H1 (cell line): ENCODE data around the gene TACC2. TPM values are rescaled to one million over a fixed set of nuclear protein-coding genes. Genes with fewer than 3 reads are reported as not detected.

ENCODE experiments used
- CTCF ChIA-PET: fragments of 300-600 bp; sonication (Branson Sonifier 250); formaldehyde crosslinking; loops from one replicate; lab custom pipeline; 2021; ENCODE audit not compliant: partially characterized antibody; lab: Charles Lee
- POLR2A ChIA-PET: fragments of 300-600 bp; sonication (Branson Sonifier 250); formaldehyde crosslinking; loops from one replicate; lab custom pipeline; 2021; ENCODE audit warnings: inconsistent platforms; ENCODE audit not compliant: partially characterized antibody; lab: Charles Lee
- DNase-seq, 2 experiments: peaks; one replicate each; pipeline versions ENCODE4 v3.0.0 to v3.0.0-alpha.2; 2010 to 2022; ENCODE audit warnings: low spot score in 2 of 2, low read depth in 1 of 2, mixed read lengths in 1 of 2
- FAIRE-seq: peaks from 2 replicates; lab custom pipeline; 2011; peaks lifted over from hg19 to GRCh38; lab: Jason Lieb, UNC
- H2AFZ ChIP-seq: 2 replicates; pipeline ENCODE4 v1.8.1; 2012; ENCODE audit warnings: low read length, inconsistent platforms
- H2AK5ac ChIP-seq: 2 replicates; pipeline ENCODE4 v1.6.1; 2013; ENCODE audit warnings: low read depth, low read length
- H2BK120ac ChIP-seq: replicated peaks from 2 replicates; pipeline ENCODE3; 2013; ENCODE audit warnings: low read depth, low read length, inconsistent platforms
- H2BK12ac ChIP-seq: 2 replicates; pipeline ENCODE4 v1.6.1; 2013; ENCODE audit warnings: low read depth, low read length
- H2BK15ac ChIP-seq: 2 replicates; pipeline ENCODE4 v1.6.1; 2013; ENCODE audit warnings: low read length
- H2BK20ac ChIP-seq: 2 replicates; pipeline ENCODE4 v1.6.1; 2013; ENCODE audit warnings: low read length
- H2BK5ac ChIP-seq: 2 replicates; pipeline ENCODE4 v1.6.1; 2013; ENCODE audit warnings: low read depth, low read length
- H3K14ac ChIP-seq: 2 replicates; pipeline ENCODE4 v1.6.1; 2013; ENCODE audit warnings: inconsistent platforms; ENCODE audit not compliant: insufficient read length
- H3K18ac ChIP-seq: 2 replicates; pipeline ENCODE4 v1.6.1; 2013; ENCODE audit warnings: low read length; ENCODE audit errors: extremely low read depth
- H3K23ac ChIP-seq: 2 replicates; pipeline ENCODE4 v1.6.1; 2013; ENCODE audit warnings: inconsistent platforms; ENCODE audit not compliant: insufficient read length
- H3K23me2 ChIP-seq: 2 replicates; pipeline ENCODE4 v1.6.1; 2013; ENCODE audit warnings: low read depth, low read length
- H3K27ac ChIP-seq: 2 replicates; pipeline ENCODE4 v1.6.1; 2011; ENCODE audit warnings: low read depth, low read length, inconsistent platforms
- H3K27me3 ChIP-seq, 4 experiments: replicated peaks in 1 of 4; 1 replicate in 1 of 4; 2 replicates in 3 of 4; pipeline versions ENCODE4 v1.6.1 to v1.8.1; 2011 to 2013; ENCODE audit warnings: low read length in 3 of 4, mild to moderate bottlenecking in 3 of 4, inconsistent platforms in 2 of 4, mixed read lengths in 2 of 4, moderate library complexity in 1 of 4; ENCODE audit not compliant: control insufficient read depth in 3 of 4, insufficient read depth in 3 of 4; ENCODE audit errors: extremely low read depth in 1 of 4
- H3K36me3 ChIP-seq, 4 experiments: 2 replicates each; pipeline versions ENCODE4 v1.6.1 to v1.8.1; 2011 to 2013; ENCODE audit warnings: mild to moderate bottlenecking in 4 of 4, low read length in 3 of 4, moderate library complexity in 2 of 4, control low read depth in 1 of 4, inconsistent platforms in 1 of 4; ENCODE audit not compliant: insufficient read depth in 4 of 4, control insufficient read depth in 2 of 4
- H3K4ac ChIP-seq: replicated peaks from 2 replicates; pipeline ENCODE3; 2013; ENCODE audit warnings: low read length, low read depth, mixed read lengths, inconsistent platforms; ENCODE audit not compliant: insufficient read length
- H3K4me1 ChIP-seq, 4 experiments: replicated peaks in 1 of 4; 1 replicate in 1 of 4; 2 replicates in 3 of 4; pipeline versions ENCODE4 v1.6.1 to v1.8.1; 2011 to 2013; ENCODE audit warnings: low read length in 3 of 4, inconsistent platforms in 2 of 4, mixed read lengths in 1 of 4; ENCODE audit not compliant: insufficient read depth in 4 of 4, control insufficient read depth in 3 of 4
- H3K4me2 ChIP-seq, 2 experiments: 2 replicates each; pipeline versions ENCODE4 v1.6.1 to v1.8.1; 2011 to 2013; ENCODE audit warnings: low read depth in 2 of 2, low read length in 2 of 2, control low read depth in 1 of 2, inconsistent platforms in 1 of 2, mild to moderate bottlenecking in 1 of 2; ENCODE audit not compliant: insufficient read depth in 1 of 2
- H3K4me3 ChIP-seq, 4 experiments: fragments of 200-600, 300-600 bp in 1 of 4; sonication (generic), shearing (Covaris generic), sonication (Bioruptor Twin) in 1 of 4; 2 replicates each; pipeline versions ENCODE4 v1.5.1 to v1.8.1; 2011 to 2016; ENCODE audit warnings: low read length in 4 of 4, low read depth in 3 of 4, control low read depth in 2 of 4, inconsistent platforms in 2 of 4, mild to moderate bottlenecking in 2 of 4, mixed read lengths in 1 of 4, moderate library complexity in 1 of 4; ENCODE audit not compliant: insufficient read depth in 2 of 4; ENCODE audit errors: extremely low read depth in 1 of 4
- H3K56ac ChIP-seq: replicated peaks from 2 replicates; pipeline ENCODE3; 2013; ENCODE audit warnings: low read depth, mild to moderate bottlenecking, mixed read lengths, low read length, inconsistent platforms; ENCODE audit not compliant: insufficient read length
- H3K79me1 ChIP-seq: 2 replicates; pipeline ENCODE4 v1.6.1; 2013; ENCODE audit warnings: low read depth, low read length, control low read depth
- H3K79me2 ChIP-seq, 2 experiments: 2 replicates each; pipeline versions ENCODE4 v1.6.1 to v1.8.1; 2012 to 2013; ENCODE audit warnings: low read length in 2 of 2, mild to moderate bottlenecking in 2 of 2, inconsistent platforms in 1 of 2; ENCODE audit not compliant: insufficient read depth in 2 of 2, control insufficient read depth in 1 of 2
- H3K9ac ChIP-seq, 4 experiments: replicated peaks in 1 of 4; 1 replicate in 1 of 4; 2 replicates in 3 of 4; pipeline versions ENCODE4 v1.6.1 to v1.8.1; 2011 to 2013; ENCODE audit warnings: low read depth in 3 of 4, low read length in 3 of 4, control low read depth in 2 of 4, mild to moderate bottlenecking in 2 of 4, moderate library complexity in 2 of 4, inconsistent platforms in 1 of 4; ENCODE audit errors: extremely low read depth in 1 of 4
- H3K9me3 ChIP-seq, 2 experiments: 2 replicates each; pipeline versions ENCODE4 v1.6.1 to v1.8.1; 2012 to 2013; ENCODE audit warnings: mild to moderate bottlenecking in 2 of 2, moderate library complexity in 2 of 2, control low read depth in 1 of 2, inconsistent platforms in 1 of 2, low read depth in 1 of 2, low read length in 1 of 2, mixed read lengths in 1 of 2; ENCODE audit not compliant: insufficient read depth in 2 of 2
- H4K20me1 ChIP-seq, 2 experiments: replicated peaks in 1 of 2; 2 replicates each; pipeline versions ENCODE3 to v1.8.1; 2011 to 2013; ENCODE audit warnings: inconsistent platforms in 2 of 2, low read length in 2 of 2, mild to moderate bottlenecking in 1 of 2; ENCODE audit not compliant: insufficient read depth in 2 of 2, control insufficient read depth in 1 of 2
- H4K5ac ChIP-seq: 2 replicates; pipeline ENCODE4 v1.6.1; 2013; ENCODE audit warnings: low read length, low read depth, mixed read lengths, inconsistent platforms; ENCODE audit not compliant: insufficient read length
- H4K8ac ChIP-seq: 2 replicates; pipeline ENCODE4 v1.8.0; 2013; ENCODE audit warnings: mild to moderate bottlenecking, moderate library complexity, low read length, inconsistent platforms; ENCODE audit not compliant: insufficient read depth; ENCODE audit errors: extremely low read depth
- H4K91ac ChIP-seq: replicated peaks from 2 replicates; pipeline ENCODE3; 2013; ENCODE audit warnings: low read length, mixed read lengths, inconsistent platforms; ENCODE audit not compliant: insufficient read length
- BCL11A ChIP-seq, 2 experiments: IDR thresholded peaks; one replicate each; pipeline ENCODE4 v1.6.1; 2011; ENCODE audit warnings: low read depth in 2 of 2, low read length in 2 of 2, mild to moderate bottlenecking in 2 of 2
- GABPA ChIP-seq: IDR thresholded peaks from 2 replicates; pipeline ENCODE4 v1.6.1; 2011; ENCODE audit warnings: mild to moderate bottlenecking, low read length, moderate library complexity, borderline replicate concordance; ENCODE audit not compliant: insufficient read depth
- KDM1A ChIP-seq: fragments of 200-600, 300-600 bp; sonication (generic); IDR thresholded peaks from 2 replicates; pipeline ENCODE4 v1.7.1; 2016; ENCODE audit warnings: mild to moderate bottlenecking, low read length, borderline replicate concordance
- NRF1 ChIP-seq: IDR thresholded peaks from 2 replicates; pipeline ENCODE4 v1.6.1; 2011; ENCODE audit warnings: mild to moderate bottlenecking, low read depth, low read length, improper control_type of control experiment
- POLR2A ChIP-seq, 2 experiments: IDR thresholded peaks; 1 replicate in 1 of 2; 2 replicates in 1 of 2; pipeline ENCODE4 v1.6.1; 2011; ENCODE audit warnings: low read depth in 2 of 2, low read length in 2 of 2, mild to moderate bottlenecking in 2 of 2; ENCODE audit errors: control extremely low read depth in 1 of 2
- RFX5 ChIP-seq: IDR thresholded peaks from 2 replicates; pipeline ENCODE4 v1.6.1; 2011; ENCODE audit warnings: low read depth, low read length, improper control_type of control experiment, borderline replicate concordance
- RNF2 ChIP-seq: fragments of 200-900, 300-1000 bp; sonication (generic); IDR thresholded peaks from 2 replicates; pipeline ENCODE4 v1.7.1; 2016; ENCODE audit warnings: borderline replicate concordance, low read depth, mild to moderate bottlenecking, antibody characterized with exemption, low read length; ENCODE audit not compliant: poor library complexity, severe bottlenecking; ENCODE audit errors: missing control alignments
- RXRA ChIP-seq: IDR thresholded peaks from 2 replicates; pipeline ENCODE4 v1.6.1; 2011; ENCODE audit warnings: low read depth, mild to moderate bottlenecking, low read length, moderate library complexity; ENCODE audit not compliant: insufficient read depth
- SRF ChIP-seq: IDR thresholded peaks from 2 replicates; pipeline ENCODE4 v1.6.1; 2011; ENCODE audit warnings: mild to moderate bottlenecking, low read depth, low read length, moderate library complexity
- TAF1 ChIP-seq: IDR thresholded peaks from 2 replicates; pipeline ENCODE4 v1.6.1; 2011; ENCODE audit warnings: mild to moderate bottlenecking, low read depth, low read length
- TBP ChIP-seq: IDR thresholded peaks from 2 replicates; pipeline ENCODE4 v1.6.1; 2011; ENCODE audit warnings: low read depth, low read length, improper control_type of control experiment
- WGBS, 2 experiments: shearing (Covaris generic) in 1 of 2; methylation state at CpG; one replicate each; pipeline versions ENCODE4 v1.1.6 to v1.1.7; 2013 to 2015; ENCODE audit warnings: low lambda C conversion rate in 2 of 2, mixed read lengths in 2 of 2, inconsistent platforms in 1 of 2, low coverage in 1 of 2, missing lambda C conversion rate in 1 of 2; ENCODE audit not compliant: insufficient replicate concordance in 2 of 2, insufficient coverage in 1 of 2, insufficient read length in 1 of 2; ENCODE audit errors: extremely low coverage in 1 of 2, missing lambda C conversion rate in 1 of 2; 5-methylcytosine and 5-hydroxymethylcytosine counted together
- polyA plus RNA-seq, 7 experiments: library from polyadenylated mRNA; depleted of rRNA in 3 of 7; stranded (reverse) in 5 of 7; unstranded in 2 of 7; fragments of >200 nt in 5 of 7; fragments of 200-250 nt in 2 of 7; gene quantifications; 1 replicate in 5 of 7; 2 replicates in 1 of 7; 4 replicates in 1 of 7; pipeline versions ENCODE4 v1.2.1 to v1.2.3, GENCODE V29; 2011 to 2013; ENCODE audit warnings: missing spikeins in 2 of 7, mixed read lengths in 2 of 7
- total RNA-seq: library from RNA; stranded (reverse); fragmentation: NEBNext Ultra II Directional; extraction: Animal tissue kit (Norgen Biotek cat#: 25700); gene quantifications from 2 replicates; pipeline ENCODE4 v1.2.1, GENCODE V29; 2021

TACC2 gene
- total and polyA plus RNA-seq, 2 of the 8 experiments (the other 6 are each of a cell fraction or from before 2014, with no cell fraction given), result 21.2 to 46.6 TPM

DNA sequence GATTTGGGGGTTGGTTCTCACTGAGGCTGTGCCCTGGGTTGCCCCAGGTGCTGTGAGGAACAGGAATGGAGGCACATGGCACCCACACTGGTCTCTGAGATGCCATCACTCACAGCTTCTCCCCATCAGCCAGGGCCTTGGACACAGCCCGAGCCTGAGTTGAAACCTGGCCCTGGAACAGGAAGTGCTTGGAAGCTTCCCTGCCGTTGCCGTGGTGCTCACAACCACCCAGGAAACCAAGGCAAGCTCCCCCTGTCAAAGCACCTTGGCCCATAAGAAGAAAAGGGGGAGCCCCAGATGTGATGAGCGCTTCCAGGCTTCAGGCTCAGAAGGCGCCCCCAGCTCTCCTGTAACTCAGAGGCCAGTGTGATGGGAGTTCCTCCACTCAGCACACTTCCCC lies 282.1 kb downstream of the TACC2 start, which contains the start of gene BTBD16:
Gene BTBD16 (plus strand): TSS at position 221 of the 400 bp plus-strand sequence. CDS start 3,786 bp downstream, outside the sequence.
- Histone ChIP-seq H2AK5ac (no peak within 1 kb of the TSS), H3K79me1 (no peaks in the 10 kb centered on the region), H2BK20ac (no peak within 1 kb of the TSS), H3K9me3 (no peaks in the 10 kb centered on the region), H3K36me3 (peaks cover 0 to 4% (median under 1%) of the 10 kb centered on the region in 4 experiments; a peak in 1 of 8 replicates), H3K18ac (no peak within 1 kb of the TSS), H3K14ac (no peak within 1 kb of the TSS), H3K4me1 (peaks cover 0 to 2% (median 0%) of the 10 kb centered on the region in 4 experiments; a peak in 2 of 7 replicates), H2BK120ac (no peak within 1 kb of the TSS), H2BK5ac (no peak within 1 kb of the TSS), H2BK15ac (no peak within 1 kb of the TSS), H3K23ac (no peak within 1 kb of the TSS), H3K79me2 (no peaks in the 10 kb centered on the region), H3K4me3 (no peak within 1 kb of the TSS), H3K23me2 (no peaks in the 10 kb centered on the region), H3K27ac (no peak within 1 kb of the TSS), H4K8ac (no peak within 1 kb of the TSS; the same call in none of the 2 replicates), H4K20me1 (peaks cover 0 to 4% of the 10 kb centered on the region in 2 experiments), H3K56ac (no peak within 1 kb of the TSS), H3K4me2 (no peak within 1 kb of the TSS), H3K4ac (no peak within 1 kb of the TSS), H4K91ac (no peak within 1 kb of the TSS), H3K27me3 (no peaks in the 10 kb centered on the region; a peak in 1 of 7 replicates), H4K5ac (no peak within 1 kb of the TSS), H2AFZ (no peak within 1 kb of the TSS), H3K9ac (no peak within 1 kb of the TSS), H2BK12ac (no peak within 1 kb of the TSS)
- DNase-seq (no peak), FAIRE-seq (no peak)
- CTCF ChIA-PET, result interaction anchor here (0.8 to 5.4 kb wide), 13 partner anchors 7 to 433 kb away, joined by 3 to 58 read pairs (median 4); no protein-coding TSS in a partner anchor
- POLR2A ChIA-PET, result interaction anchor here (1.2 kb wide), 1 partner anchor 109 kb away, joined by 4 read pairs; no protein-coding TSS in a partner anchor
- 81% methylated on average over 5 of the region's 5 CpGs; no CpG with 5 or more reads in 1 of the 2 experiments for WGBS, 2 experiments
- TF ChIP-seq TBP (no peak), SRF (no peak), GABPA (no peak), KDM1A (no peak), RXRA (no peak), BCL11A (IDR thresholded peaks at IDR 0.05; ENCODE audit: low read depth in 2 of 2, low read length in 2 of 2) (no peak), RFX5 (no peak), NRF1 (no peak), POLR2A (IDR thresholded peaks at IDR 0.05; ENCODE audit: control extremely low read depth in 1 of 2, low read depth in 2 of 2, low read length in 2 of 2) (no peak), TAF1 (no peak), RNF2 (no peak)
